Measurements from ENCODE around the gene EFNA5.

- no peak for TF ChIP-seq POLR2AphosphoS5 (IDR thresholded peaks at IDR 0.05; ENCODE audit: low read depth, low read length)
- no peak for TF ChIP-seq EZH2phosphoT487 (IDR thresholded peaks at IDR 0.05; ENCODE audit: borderline replicate concordance)
- no peak for TF ChIP-seq ZFX (IDR thresholded peaks at IDR 0.05)
- no peak for TF ChIP-seq ELF1 (IDR thresholded peaks at IDR 0.05; ENCODE audit: borderline replicate concordance, low read depth)
- TF ChIP-seq EZH2 (IDR thresholded peaks at IDR 0.05), result no peak
- no peak for TF ChIP-seq CTCF (IDR thresholded peaks at IDR 0.05 in 2 of 3, conservative IDR thresholded peaks at IDR 0.05 in 1 of 3; ENCODE audit: borderline replicate concordance in 1 of 3, insufficient read depth in 1 of 3, low read depth in 2 of 3, low read length in 2 of 3)
- no peak for TF ChIP-seq MAX (IDR thresholded peaks at IDR 0.05)
- TF ChIP-seq EGR1 (IDR thresholded peaks at IDR 0.05; ENCODE audit: low read depth), result no peak
- no peak for TF ChIP-seq SRF (IDR thresholded peaks at IDR 0.05; ENCODE audit: low read depth)
Measured at GRCh38 chr5:107538805-107539445, 131.8 kb downstream of the EFNA5 start.
